Mammary epithelial cell (primary cell): ENCODE data around the gene KSR2.

Experiments
- CTCF ChIP-seq, 2 donors: IDR thresholded peaks in 1 of 2; conservative IDR thresholded peaks in 1 of 2; 2 replicates each; pipeline ENCODE4 v1.5.1; 2011 to 2012; ENCODE audit warnings: inconsistent platforms in 2 of 2, low read length in 2 of 2, mild to moderate bottlenecking in 2 of 2, control low read depth in 1 of 2, low read depth in 1 of 2; ENCODE audit not compliant: insufficient read depth in 1 of 2; ENCODE audit errors: extremely low read depth in 1 of 2
- EZH2 ChIP-seq: IDR thresholded peaks from 2 replicates; pipeline ENCODE4 v1.6.1; 2012; ENCODE audit warnings: low read length, inconsistent platforms, borderline replicate concordance

DNA sequence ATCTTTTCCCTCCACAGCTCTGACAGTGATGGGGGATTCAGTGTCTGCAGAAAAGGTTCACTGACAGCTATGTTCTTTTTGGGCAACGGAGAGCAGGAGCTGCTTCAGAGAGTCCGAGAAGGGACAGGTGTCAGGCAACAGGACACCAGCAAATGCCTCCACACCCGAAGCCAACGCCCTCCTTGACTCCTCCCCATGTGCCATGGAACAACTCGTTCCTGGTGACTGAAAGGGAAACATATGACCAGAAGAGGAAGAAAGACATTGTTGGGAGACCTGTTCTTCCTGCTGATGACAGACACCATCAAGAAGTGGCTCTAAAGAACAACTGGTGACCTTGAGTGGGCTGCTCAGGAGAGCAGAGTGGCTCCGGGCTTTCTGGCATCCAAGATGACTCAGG lies 435.1 kb downstream of the KSR2 start:
- TF ChIP-seq CTCF (conservative IDR thresholded peaks at IDR 0.05 in 1 of 2, IDR thresholded peaks at IDR 0.05 in 1 of 2; ENCODE audit: extremely low read depth in 1 of 2, insufficient read depth in 1 of 2, low read depth in 1 of 2, low read length in 2 of 2) (no peak), EZH2 (no peak)
